Stimulated activated CD4-positive, alpha-beta T cell treated with anti-CD3 and anti-CD28 coated beads, Interleukin-1b, Interleukin-23, amount 100 ng/mL, for 24 hours (primary cell): ENCODE results near the gene LMCD1.

Experiments
- DNase-seq, 4 experiments: peaks; one replicate each; pipeline ENCODE4 v3.0.0-alpha.2; 2020; ENCODE audit warnings: low read depth in 4 of 4, low spot score in 1 of 4

The LMCD1 gene

DNA sequence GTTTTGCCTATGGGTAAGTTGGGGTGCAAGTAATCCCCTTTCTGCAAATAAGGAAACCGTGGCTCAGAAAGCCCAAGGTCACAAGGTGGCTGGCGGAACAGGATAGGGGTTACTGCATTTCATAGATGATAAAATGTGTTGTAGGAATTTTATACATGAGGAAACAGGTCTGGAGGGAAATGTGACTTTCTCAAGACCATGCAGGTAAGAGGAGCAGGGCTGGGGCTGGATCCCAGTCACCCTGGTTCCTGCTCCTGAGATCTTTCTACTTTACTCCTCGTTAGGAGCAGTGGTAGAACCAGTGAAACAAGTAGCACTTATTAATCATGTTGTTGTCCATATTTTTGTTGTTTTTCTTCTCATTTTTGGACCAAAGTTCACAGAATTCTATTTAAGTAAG is 79.8 kb downstream of the LMCD1 start:
- no peak for DNase-seq

- no peak for DNase-seq
These were observed 80.3 kb downstream of the LMCD1 start for GRCh38 chr3:8581806-8582445.

- DNase-seq: no peak
These were observed 83.0 kb downstream of the LMCD1 start for GRCh38 chr3:8584661-8585060.

DNA sequence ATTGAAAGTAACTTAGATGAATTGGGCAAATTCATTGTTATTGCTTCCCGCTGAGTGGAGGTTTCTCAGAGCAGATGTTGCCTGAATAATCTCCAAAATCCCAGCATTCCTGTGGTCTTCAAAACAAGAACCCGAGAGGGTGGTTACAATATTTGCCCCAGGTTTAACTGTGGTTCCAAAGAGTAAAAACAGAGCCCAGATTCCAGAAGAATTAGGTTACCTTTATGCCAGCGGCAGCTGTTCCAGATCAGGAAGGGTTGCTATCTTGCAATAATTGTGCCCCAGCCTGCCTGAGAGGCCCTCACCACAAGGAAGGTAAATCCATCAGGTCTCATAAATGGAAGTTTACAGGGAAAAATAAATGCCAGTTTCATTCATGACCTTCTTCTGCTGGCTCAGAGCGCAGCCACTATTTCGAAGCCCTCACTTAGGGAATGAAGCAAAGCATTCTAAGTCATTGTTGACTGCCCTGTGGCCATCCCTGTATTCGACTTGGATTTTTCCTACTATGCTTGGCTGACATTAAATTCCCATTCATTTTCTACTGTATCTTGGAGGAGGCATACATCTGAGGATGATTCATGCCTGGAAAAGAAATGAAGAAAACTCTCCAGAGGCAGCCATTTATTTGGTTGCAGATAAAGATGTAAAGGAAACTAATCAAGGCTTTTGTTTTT is 88.4 kb downstream of the LMCD1 start:
- no peak for DNase-seq

GRCh38 chr3:8593021-8593827 is 91.6 kb downstream of the LMCD1 start:
- DNase-seq: no peak

- no peak for DNase-seq
These were observed 93.6 kb downstream of the LMCD1 start for GRCh38 chr3:8595252-8595651.

- DNase-seq: no peak
These were observed 94.1 kb downstream of the LMCD1 start for GRCh38 chr3:8595695-8596115.

- no peak for DNase-seq
These were observed 94.9 kb downstream of the LMCD1 start for GRCh38 chr3:8596321-8597218.

- no peak for DNase-seq
These were observed 95.7 kb downstream of the LMCD1 start for GRCh38 chr3:8597219-8597853.

DNA sequence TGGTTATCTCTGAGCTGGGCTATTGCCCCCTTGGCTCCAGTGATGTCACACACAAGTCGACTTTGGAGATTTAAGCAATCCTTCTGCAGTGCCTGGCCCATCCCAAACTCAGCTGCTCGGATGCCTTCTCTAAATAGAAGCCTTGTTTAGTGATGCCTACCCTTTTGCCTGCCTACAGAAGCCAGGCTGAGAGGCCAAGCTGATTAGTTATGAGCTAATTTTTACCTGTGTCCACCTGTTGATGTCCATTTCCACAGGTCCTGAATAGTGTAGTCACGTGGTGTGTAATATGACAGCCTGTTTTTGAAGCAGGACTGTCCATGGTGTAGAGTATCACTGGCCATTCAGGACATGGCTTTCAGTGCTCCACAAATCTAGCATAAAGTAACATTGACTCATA is 97.5 kb downstream of the LMCD1 start:
- DNase-seq: no peak

DNA sequence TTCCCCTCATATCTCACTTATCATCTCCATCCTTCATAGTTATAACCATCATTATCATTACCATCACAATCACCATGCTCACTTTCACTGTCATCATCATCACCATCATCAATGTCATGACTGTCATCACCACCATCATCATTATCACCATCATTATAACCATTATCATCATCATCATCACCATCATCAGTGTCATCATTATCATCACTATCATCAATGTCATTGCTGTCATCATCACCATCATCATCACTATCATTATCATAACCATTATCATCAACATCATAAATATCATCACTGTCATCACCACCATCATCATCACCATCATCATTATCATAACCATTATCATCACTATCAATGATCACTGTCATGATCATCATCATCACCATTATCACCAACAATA is 98.8 kb downstream of the LMCD1 start:
- DNase-seq: no peak

DNA sequence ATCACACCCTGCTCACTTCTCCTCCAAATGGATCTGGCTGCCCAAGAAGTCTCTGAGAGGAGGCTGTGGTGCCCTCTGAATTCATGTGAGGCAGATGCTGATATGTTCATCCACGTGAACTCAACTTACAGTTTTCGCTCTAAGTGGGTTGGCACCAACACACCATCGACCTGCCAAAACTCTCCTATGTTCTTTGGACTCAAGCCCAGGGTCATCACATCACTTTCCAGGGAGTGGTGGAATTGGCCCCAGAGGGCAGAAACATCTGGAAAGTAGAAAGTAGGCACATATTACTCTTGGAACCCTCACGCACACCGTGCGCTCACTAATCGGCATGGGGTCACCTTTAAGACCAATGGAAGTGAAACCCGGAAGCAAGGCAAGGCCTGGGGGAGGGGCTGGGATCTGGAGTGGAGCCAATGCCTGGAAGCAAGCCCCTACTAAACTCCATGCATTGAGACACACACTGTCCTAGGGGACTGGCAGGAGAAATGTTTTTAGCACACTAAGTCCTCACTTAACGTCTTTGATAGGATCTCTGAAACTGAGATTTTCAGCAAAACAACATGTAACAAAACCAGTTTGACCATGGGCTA is 101.6 kb downstream of the LMCD1 start:
- no peak for DNase-seq

- no peak for DNase-seq
These were observed 102.4 kb downstream of the LMCD1 start for GRCh38 chr3:8604006-8604405.

DNA sequence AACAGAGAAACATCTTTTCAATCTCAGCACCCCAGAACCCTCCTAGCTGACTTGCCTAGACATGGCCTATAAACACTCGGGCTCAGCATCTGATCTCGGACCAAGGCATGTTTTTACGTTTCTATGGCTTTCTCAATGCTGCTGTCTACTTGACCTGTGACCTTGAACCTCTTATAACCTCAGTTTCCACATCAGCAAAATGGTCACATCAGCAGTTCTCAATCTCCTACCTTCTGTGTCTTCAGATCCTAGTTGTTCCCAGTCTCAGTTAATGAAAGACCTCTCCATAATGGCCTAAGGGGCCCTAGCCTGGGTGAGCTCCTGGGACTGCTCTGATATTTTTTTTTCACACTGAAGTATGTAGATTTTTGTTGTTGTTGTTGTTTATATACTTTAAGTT is 103.4 kb downstream of the LMCD1 start:
- DNase-seq: no peak

- DNase-seq: no peak
These were observed 105.1 kb downstream of the LMCD1 start for GRCh38 chr3:8606701-8607231.

DNA sequence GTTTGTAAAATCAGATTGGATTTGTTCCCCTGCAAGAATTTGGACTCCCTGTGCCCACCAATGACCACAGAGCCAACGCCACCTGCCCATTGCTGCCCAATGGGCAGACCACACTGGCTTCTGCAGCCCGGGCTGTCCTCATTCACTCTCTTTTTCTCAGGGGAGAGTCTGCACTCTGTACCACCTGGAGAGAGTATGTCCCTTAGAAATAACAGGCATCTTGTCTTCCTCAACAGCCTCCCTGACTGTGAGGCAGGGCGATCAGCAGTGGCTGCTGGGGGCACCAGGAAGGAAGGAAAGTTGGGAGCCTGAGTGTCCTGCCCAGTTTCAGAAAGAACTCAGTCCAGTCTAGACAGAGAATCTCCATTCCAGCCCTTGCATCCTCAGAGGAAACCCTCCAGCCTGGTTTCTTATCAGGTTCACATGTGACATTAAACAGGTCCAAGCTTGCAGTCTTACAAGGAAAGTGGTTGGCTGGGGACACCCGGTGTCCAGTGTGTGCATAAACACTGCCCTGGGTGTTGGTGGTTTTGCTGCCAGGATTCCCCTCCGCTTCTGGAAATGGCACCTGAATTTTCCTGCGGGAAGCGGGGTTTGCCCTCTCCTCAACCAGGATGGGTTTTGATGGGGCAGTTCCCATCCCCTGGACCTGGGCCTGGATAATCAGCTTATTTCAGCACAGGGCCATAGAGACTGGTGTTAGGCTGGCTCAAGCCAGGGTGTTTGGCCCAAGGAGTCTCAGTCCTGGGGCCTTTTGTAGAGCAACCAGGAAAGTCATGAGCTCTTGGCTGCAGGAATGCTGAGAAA is 105.8 kb downstream of the LMCD1 start:
- DNase-seq: no peak

GRCh38 chr3:8608041-8608790 is 106.6 kb downstream of the LMCD1 start:
- no peak for DNase-seq

DNA sequence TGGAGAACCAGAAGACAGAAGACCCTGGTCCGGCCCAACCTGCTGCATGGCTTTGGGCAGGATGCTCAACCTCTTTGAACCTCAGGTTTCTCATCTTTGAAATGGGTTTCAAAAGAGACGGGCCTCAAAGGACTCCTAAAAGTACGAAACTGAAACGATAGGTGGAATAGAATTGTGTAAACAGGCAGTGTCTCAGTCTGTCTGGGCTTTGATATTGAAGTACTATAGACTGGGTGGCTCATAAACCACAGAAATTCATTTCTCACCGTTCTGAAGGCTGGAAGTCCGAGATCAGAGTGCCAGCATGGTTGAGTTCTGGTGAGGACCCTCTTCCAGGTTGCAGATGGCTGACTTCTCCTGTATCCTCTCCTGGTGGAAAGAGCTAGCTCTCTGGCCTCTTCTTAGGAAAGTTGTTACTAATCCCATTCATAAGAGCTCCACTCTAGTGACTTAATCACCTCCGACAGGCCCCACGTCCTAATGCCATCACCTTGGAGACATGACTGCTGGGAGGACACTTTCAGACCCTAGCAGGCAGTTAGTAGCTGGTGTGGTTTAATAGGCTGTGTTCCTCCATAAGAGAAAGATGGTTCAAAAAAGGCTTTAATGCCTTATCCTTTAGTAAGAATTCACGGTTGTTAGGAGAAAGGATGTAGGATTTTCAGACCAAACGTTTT is 107.3 kb downstream of the LMCD1 start:
- DNase-seq: no peak
